Calu3 (cell line): Measurements from ENCODE around the gene KIF2C. TPM values are rescaled to one million over a fixed set of nuclear protein-coding genes. Genes with fewer than 3 reads are reported as not detected.
"Not testable (repeated sequence)": the region's sequence is repeated elsewhere in the genome, so short reads cannot be mapped to it uniquely, and the experiment has no call there.

Source experiments
- BruUV-seq: library from RNA; stranded (reverse); fragments of 400-500 nt; replicated peaks from 2 replicates; lab custom pipeline; 2021; lab: Mats Ljungman, UMichigan
- CTCF ChIA-PET: fragments of 300-600 bp; sonication (Branson Sonifier 250); formaldehyde crosslinking; loops from one replicate; lab custom pipeline; 2022; ENCODE audit warnings: antibody characterized with exemption; lab: Charles Lee
- DNase-seq: peaks from one replicate; pipeline ENCODE4 v3.0.0; 2022
- H3K27ac Mint-ChIP-seq: one replicate; pipeline ENCODE4 v1.8.0; 2022; ENCODE audit warnings: mixed read lengths; ENCODE audit not compliant: unreplicated experiment
- H3K27me3 Mint-ChIP-seq: one replicate; pipeline ENCODE4 v1.8.0; 2022; ENCODE audit warnings: mixed read lengths; ENCODE audit not compliant: unreplicated experiment
- H3K36me3 Mint-ChIP-seq: one replicate; pipeline ENCODE4 v1.8.0; 2022; ENCODE audit warnings: mild to moderate bottlenecking, moderate library complexity, mixed read lengths; ENCODE audit not compliant: insufficient read depth, unreplicated experiment
- H3K4me1 Mint-ChIP-seq: one replicate; pipeline ENCODE4 v1.8.0; 2022; ENCODE audit warnings: mild to moderate bottlenecking, low read depth, mixed read lengths; ENCODE audit not compliant: unreplicated experiment
- H3K4me3 Mint-ChIP-seq: one replicate; pipeline ENCODE4 v1.8.0; 2022; ENCODE audit warnings: mild to moderate bottlenecking, low read depth, moderate library complexity, mixed read lengths; ENCODE audit not compliant: unreplicated experiment
- H3K9me3 Mint-ChIP-seq: one replicate; pipeline ENCODE4 v1.8.0; 2022; ENCODE audit warnings: low read depth, mixed read lengths; ENCODE audit not compliant: unreplicated experiment
- CTCF ChIP-seq: fragments of 200-600 bp; IDR thresholded peaks from one replicate; pipeline ENCODE4 v1.8.0; 2022; ENCODE audit warnings: antibody characterized with exemption; ENCODE audit not compliant: unreplicated experiment
- intact Hi-C: fragments of 100-400 bp; cut with micrococcal nuclease; formaldehyde crosslinking; loops from one replicate; pipeline ENCODE4 v1.10.0; 2022; ENCODE audit not compliant: unreplicated experiment
- total RNA-seq: library from RNA; stranded (reverse); gene quantifications from 2 replicates; pipeline ENCODE4 v1.2.3, GENCODE V29; 2022

The KIF2C gene
- total RNA-seq, 1 experiment from 2014 or later: 67.6 TPM

DNA sequence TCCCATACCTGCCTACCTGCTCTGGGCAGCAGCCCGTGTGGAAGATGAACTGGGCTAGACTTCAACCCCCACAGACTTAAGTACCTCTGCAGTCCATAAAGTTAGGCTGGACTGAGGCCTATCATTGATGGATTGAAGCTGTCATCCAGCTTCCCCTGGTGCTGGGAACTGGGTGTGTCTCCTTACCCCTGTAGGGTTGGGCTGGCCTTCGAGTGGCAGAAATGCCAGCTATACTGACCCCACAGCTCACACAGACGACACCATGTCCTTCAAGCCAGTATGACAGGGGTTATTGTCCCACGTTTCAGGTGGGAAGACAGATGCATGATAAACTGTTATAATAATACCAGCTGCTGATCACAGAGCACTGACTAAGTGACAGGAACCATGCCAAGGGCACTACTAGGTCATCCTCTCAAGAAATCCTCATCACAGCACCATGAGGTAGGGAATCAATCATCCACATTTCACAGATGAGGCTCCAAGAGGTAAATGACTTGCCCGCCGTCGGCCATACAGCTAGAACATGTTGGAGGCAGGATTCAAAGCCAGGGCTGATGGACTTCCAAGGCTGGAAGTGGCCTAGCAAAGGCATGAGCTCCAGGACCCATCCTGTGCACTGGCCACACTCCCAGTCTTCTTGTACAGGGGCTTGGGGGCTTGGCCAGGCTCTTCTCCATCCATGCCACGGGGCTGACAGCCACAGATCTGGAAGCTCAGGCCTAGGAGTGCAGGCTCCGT is 48.7 kb downstream of the KIF2C start, which contains the start of gene BEST4:
BEST4 (minus strand) TSS at position 51 of the 741 bp plus-strand sequence. CDS start 465 bp downstream, outside the sequence.
- H3K4me3 Mint-ChIP-seq: no peak within 1 kb of the TSS
- H3K27me3 Mint-ChIP-seq: no peaks in the 10 kb centered on the region
- intact Hi-C loops: no loop called here
- H3K4me1 Mint-ChIP-seq: peaks cover 2% of the 10 kb centered on the region
- no peaks in the 10 kb centered on the region for H3K9me3 Mint-ChIP-seq
- DNase-seq: no peak
- no peak within 1 kb of the TSS for H3K27ac Mint-ChIP-seq
- CTCF ChIA-PET: interaction anchor here (0.5 to 1.4 kb wide), 3 partner anchors 8 to 1292 kb away, joined by 3 read pairs; no protein-coding TSS in a partner anchor
- TF ChIP-seq CTCF: no peak
- peaks cover 5% of the 10 kb centered on the region for H3K36me3 Mint-ChIP-seq
- BruUV-seq: no TSS peak

DNA sequence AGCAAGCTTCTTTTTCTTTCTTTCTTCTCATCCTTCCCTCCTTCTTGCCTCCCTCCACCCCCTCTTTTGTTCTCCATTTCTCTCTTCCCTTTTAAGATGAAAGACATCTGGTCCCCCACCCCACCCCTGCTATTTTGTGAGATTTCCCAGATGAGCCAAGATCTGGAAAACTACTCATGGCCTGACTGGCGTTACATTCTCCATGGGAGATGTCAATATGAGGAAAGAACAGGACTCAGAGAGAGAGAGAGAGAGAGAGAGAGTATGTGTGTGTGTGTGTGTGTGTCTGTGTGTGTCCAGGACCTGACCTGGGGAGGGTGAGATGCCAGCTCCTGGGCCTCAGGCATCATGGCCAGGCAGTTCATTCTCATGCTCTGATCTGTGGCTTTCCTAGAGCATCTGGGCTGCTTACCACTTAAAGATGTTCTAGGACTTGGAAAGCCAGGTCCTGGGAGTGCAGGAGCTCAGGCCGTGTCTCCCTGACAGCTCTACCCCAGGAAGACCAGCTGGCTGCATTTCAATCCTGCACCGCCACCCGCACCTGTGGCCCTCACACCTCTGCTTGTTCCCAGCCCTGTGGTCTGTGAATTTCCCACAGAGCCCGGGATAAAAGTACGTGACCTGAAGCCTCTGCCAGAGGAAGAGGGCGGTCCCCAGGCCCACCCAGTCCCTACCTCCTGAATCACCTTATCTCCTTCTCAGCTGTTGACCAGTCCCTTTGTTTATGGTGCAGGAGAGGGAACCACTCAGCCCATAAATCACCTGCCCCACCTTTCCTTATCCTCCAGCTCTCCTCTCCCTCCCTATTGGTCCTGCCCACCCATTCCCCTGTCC is 51.5 kb downstream of the KIF2C start:
- H3K4me3 Mint-ChIP-seq: no peak overlapping the region
- peaks cover 8% of the 10 kb centered on the region for H3K4me1 Mint-ChIP-seq
- no peaks in the 10 kb centered on the region for H3K36me3 Mint-ChIP-seq
- CTCF ChIA-PET: no interaction called here
- no peaks in the 10 kb centered on the region for H3K27me3 Mint-ChIP-seq
- DNase-seq: no peak
- intact Hi-C loops: loop anchor here (5.0 kb wide), 2 partner anchors 221 to 511 kb away; partner anchors contain the start of genes HECTD3 and UROD
- TF ChIP-seq CTCF: no peak
- H3K27ac Mint-ChIP-seq: no peak overlapping the region
- H3K9me3 Mint-ChIP-seq: no peaks in the 10 kb centered on the region
- no TSS peak for BruUV-seq

- Mint-ChIP-seq H3K4me1 (peaks cover 8% of the 10 kb centered on the region), H3K27me3 (no peaks in the 10 kb centered on the region), H3K27ac (no peak overlapping the region), H3K4me3 (no peak overlapping the region), H3K9me3 (no peaks in the 10 kb centered on the region), H3K36me3 (no peaks in the 10 kb centered on the region)
- BruUV-seq: no TSS peak
- intact Hi-C loops: loop anchor here (5.0 kb wide), 2 partner anchors 219 to 509 kb away; partner anchors contain the start of genes HECTD3 and UROD
- CTCF ChIA-PET: interaction anchor here (0.6 to 3.3 kb wide), 4 partner anchors 50 to 511 kb away, joined by 3 to 13 read pairs (median 3); partner anchors contain the start of genes EIF2B3, HECTD3, PTCH2 and UROD
- no peak for TF ChIP-seq CTCF
- no peak for DNase-seq
Measured at GRCh38 chr1:44792736-44793502, 53.3 kb downstream of the KIF2C start.

- H3K9me3 Mint-ChIP-seq, CTCF ChIA-PET, BruUV-seq, DNase-seq, H3K4me3 Mint-ChIP-seq, intact Hi-C loops, H3K27ac Mint-ChIP-seq, H3K27me3 Mint-ChIP-seq: not testable (repeated sequence)
- peaks cover 24% of the 10 kb centered on the region for H3K4me1 Mint-ChIP-seq
- H3K36me3 Mint-ChIP-seq: peaks cover 40% of the 10 kb centered on the region
Measured at GRCh38 chr1:44797886-44798285, 58.2 kb downstream of the KIF2C start.
